Measurements from ENCODE around the gene PCGF5. TPM values are rescaled to one million over a fixed set of nuclear protein-coding genes. Genes with fewer than 3 reads are reported as not detected.

The PCGF5 gene
- total and polyA plus RNA-seq, 10 of the 15 experiments (the other 5 are each of a cell fraction or from before 2014, with no cell fraction given), result 33.2 to 79.7 (median 50.7) TPM

DNA sequence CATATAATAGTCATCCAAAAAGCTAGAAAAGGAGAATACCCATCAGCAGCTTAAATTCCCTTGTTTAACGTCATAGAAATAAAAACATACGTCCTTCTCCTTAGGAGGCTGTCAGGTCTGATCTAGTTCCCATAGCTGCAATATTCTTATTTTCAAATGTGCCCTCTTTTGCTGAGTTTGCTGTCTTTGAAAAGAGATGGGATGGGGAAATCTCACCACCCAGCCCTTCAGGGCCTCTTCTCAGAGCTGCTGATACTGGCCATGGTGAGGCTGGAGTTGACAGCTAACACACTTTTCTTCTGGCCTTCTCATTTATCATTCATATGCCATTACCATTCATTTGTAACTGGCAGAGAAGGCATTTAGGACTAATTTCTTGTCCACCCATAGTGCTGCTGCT, 5.1 kb upstream of the PCGF5 start (continued):
- no peak for TF ChIP-seq STAT3 (IDR thresholded peaks at IDR 0.05; ENCODE audit: low read depth, low read length)

DNA sequence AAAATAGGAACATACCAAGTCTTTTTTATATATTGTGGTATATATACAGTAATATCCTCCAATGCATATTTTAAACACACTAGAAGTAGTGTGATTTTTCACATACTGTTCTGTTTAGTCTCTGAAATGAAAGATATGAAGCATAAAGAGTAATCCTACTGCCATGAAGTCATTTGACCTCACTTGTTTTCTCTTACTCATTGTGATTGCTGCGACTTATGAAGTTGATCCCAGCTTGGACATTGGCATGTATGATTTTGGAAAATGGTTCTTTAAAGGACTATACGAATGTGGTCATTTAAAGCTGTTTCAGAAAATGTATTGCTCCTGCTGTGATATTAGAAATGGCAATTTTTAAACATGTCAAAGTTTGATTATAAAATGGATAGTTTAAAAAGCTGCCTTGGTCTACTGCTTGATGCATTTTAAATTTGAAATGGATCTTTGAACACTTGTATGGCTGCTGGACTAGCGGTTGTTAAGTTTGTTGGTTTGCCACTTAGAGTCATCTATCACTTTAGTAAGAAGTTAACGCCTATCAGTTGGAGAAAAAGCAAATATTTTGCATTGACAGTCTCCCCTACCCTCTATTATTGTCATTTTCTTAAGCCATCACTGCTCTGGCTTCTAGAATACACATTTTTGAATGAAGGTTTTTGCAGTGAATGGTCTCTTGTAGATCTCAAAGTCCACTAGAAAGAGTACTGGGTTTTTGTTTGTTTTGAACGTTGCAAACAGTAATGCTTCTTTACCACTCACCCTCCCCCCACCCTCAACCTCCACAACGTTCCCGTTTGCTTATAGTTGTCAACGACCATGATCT, 881 bp upstream of the PCGF5 start:
- Histone ChIP-seq H3K9ac (ENCODE audit: control insufficient read depth, insufficient read depth, low read length) (peak overlapping the region; percentile 61), H3K27ac (ENCODE audit: control insufficient read depth, insufficient read depth) (peak overlapping the region; percentile 45; the same call in 1 of the 2 replicates), H3K4me2 (ENCODE audit: control insufficient read depth, insufficient read depth) (peak overlapping the region; percentile 91), H3K4me3 (peak overlapping the region; percentile 63), H3K36me3 (ENCODE audit: control insufficient read depth in 2 of 2, insufficient read depth in 2 of 2, low read length in 1 of 2) (peaks cover 0 to 5% of the 10 kb centered on the region in 2 experiments; a peak in 1 of 4 replicates), H2AFZ (ENCODE audit: control insufficient read depth, low read depth, low read length) (peak overlapping the region; percentile 85), H3K79me2 (ENCODE audit: control insufficient read depth, insufficient read depth, low read length) (peaks cover 44% of the 10 kb centered on the region), H3K9me3 (replicated peaks; ENCODE audit: control insufficient read depth, insufficient read depth, low read length) (no peaks in the 10 kb centered on the region), H3K4me1 (ENCODE audit: control insufficient read depth, insufficient read depth, low read length) (peaks cover 10% of the 10 kb centered on the region; the same call in 1 of the 2 replicates), H3K27me3 (replicated peaks in 1 of 2; ENCODE audit: control insufficient read depth in 2 of 2, insufficient read depth in 2 of 2, low read length in 1 of 2) (no peaks in the 10 kb centered on the region), H4K20me1 (ENCODE audit: control insufficient read depth, insufficient read depth) (no peaks in the 10 kb centered on the region)
- POLR2A ChIA-PET, result interaction anchor here (2.1 kb wide), 1 partner anchor 20 kb away, joined by 9 read pairs; no protein-coding TSS in a partner anchor
- FAIRE-seq (peak; percentile 7), DNase-seq (ENCODE audit: low read depth, low spot score) (no peak), ATAC-seq (no peak)
- TF ChIP-seq RCOR1 (conservative IDR thresholded peaks at IDR 0.05; ENCODE audit: low read depth, low read length), result 0 out of 2 replicates have a peak, but pooled peaks have one; percentile 50
- TF ChIP-seq JUNB (IDR thresholded peaks at IDR 0.05), result no peak
- SMC1A ChIA-PET (ENCODE audit: uncharacterized antibody, unreplicated experiment), result interaction anchor here (1.1 to 2.5 kb wide), 7 partner anchors 9 to 57 kb away, joined by 3 to 15 read pairs (median 5); no protein-coding TSS in a partner anchor
- BruUV-seq (replicated peaks), result no TSS peak
- intact Hi-C loops (cut with micrococcal nuclease; ENCODE audit: unreplicated experiment), result loop anchor here (2.0 kb wide), 1 partner anchor 57 kb away; no protein-coding TSS in a partner anchor
- in situ Hi-C loops (cut with MboI), result no loop called here
- RAD21 ChIA-PET (ENCODE audit: unreplicated experiment), result interaction anchor here (1.0 to 5.0 kb wide), 6 partner anchors 19 to 213 kb away, joined by 3 to 27 read pairs (median 4); no protein-coding TSS in a partner anchor
- 44% methylated on average over 8 of the region's 8 CpGs for WGBS (ENCODE audit: insufficient coverage, insufficient replicate concordance, low lambda C conversion rate, missing lambda C conversion rate)
- CTCF ChIA-PET, result interaction anchor here (0.8 to 2.7 kb wide), 4 partner anchors 9 to 213 kb away, joined by 3 to 15 read pairs (median 6); no protein-coding TSS in a partner anchor

Data from GM12878 (cell line).